Measurements from ENCODE around the gene TCEAL5.

Gene TCEAL5

GRCh38 chrX:103274284-103274683, 2.3 kb downstream of the TCEAL5 start:
- H3K27me3 ChIP-seq: peaks cover 0 to 44% (median 26%) of the 10 kb centered on the region in 11 experiments; a peak in 16 of 22 replicates

DNA sequence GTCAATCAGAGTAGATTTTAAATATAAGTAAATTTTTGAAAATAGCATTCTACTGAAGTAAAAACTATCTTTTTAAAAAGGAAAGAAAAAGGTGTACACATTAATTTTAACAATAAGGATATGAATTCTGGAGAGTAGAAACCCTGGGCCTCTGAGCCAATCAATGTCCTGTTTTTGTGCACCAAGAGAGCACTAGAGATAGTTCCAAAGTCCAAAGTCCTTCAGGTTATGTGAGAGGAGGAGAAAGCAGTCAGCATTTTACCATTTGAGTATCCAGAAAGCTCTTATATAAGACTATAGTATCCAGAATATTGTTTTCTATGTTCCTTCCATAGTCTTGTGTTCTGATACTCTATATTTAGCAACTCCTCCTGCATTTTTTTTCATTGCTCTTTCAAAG, 18.3 kb downstream of the TCEAL5 start:
- no peak overlapping the region for H3K9ac ChIP-seq
- H3K4me1 ChIP-seq: peaks cover 0 to 8% (median 3%) of the 10 kb centered on the region in 10 experiments; a peak in 3 of 20 replicates
- H3K27me3 ChIP-seq: peaks cover 0 to 21% (median 4%) of the 10 kb centered on the region in 11 experiments; a peak in 7 of 22 replicates
- no peaks in the 10 kb centered on the region; a peak in 1 of 22 replicates for H3K9me3 ChIP-seq (replicated peaks in 1 of 11)
- H3K4me2 ChIP-seq: no peak overlapping the region
- H4K20me1 ChIP-seq: no peaks in the 10 kb centered on the region; a peak in 1 of 22 replicates
- no peak overlapping the region for H3K27ac ChIP-seq
- H3K4me3 ChIP-seq: no peak overlapping the region
- TF ChIP-seq Cebpa-rat (IDR thresholded peaks at IDR 0.05): no peak
- H3K36me3 ChIP-seq: no peaks in the 10 kb centered on the region

More at GRCh38 chrX:103274284-103274683, 2.3 kb downstream of the TCEAL5 start:
- Histone ChIP-seq H3K4me3 (no peak overlapping the region), H3K9ac (no peak overlapping the region), H3K36me3 (no peaks in the 10 kb centered on the region), H3K9me3 (replicated peaks in 1 of 11) (no peaks in the 10 kb centered on the region), H3K4me2 (no peak overlapping the region), H4K20me1 (no peaks in the 10 kb centered on the region; a peak in 1 of 22 replicates), H3K27ac (no peak overlapping the region), H3K4me1 (no peaks in the 10 kb centered on the region)
- TF ChIP-seq Cebpa-rat (IDR thresholded peaks at IDR 0.05): no peak

DNA sequence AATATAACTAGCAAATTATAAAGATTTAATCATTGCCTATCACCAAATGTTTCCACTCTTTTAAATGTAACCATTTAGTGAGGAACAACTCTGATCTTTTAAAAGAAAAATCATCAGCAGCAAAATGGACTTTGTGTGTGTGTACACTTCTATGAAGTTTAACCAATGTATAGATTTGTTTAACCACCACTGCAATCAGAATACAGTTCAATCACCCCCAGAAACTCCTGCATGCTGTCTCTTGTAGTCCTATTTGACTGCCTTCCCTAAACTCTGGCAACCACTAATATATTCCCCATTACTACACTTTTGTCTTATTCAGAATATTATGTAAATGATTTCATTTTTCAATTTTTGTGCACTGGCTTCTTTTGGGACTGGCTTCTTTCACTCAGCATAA, 19.9 kb downstream of the TCEAL5 start:
- Histone ChIP-seq H3K9me3 (replicated peaks in 1 of 11) (no peaks in the 10 kb centered on the region), H4K20me1 (peaks cover 0 to 10% (median 0%) of the 10 kb centered on the region in 11 experiments; a peak in 3 of 22 replicates), H3K4me1 (peaks cover 0 to 11% (median 6%) of the 10 kb centered on the region in 10 experiments; a peak in 4 of 20 replicates), H3K27me3 (peaks cover 0 to 20% (median 7%) of the 10 kb centered on the region in 11 experiments; a peak in 9 of 22 replicates), H3K9ac (no peak overlapping the region), H3K27ac (no peak overlapping the region), H3K36me3 (peaks cover 0 to 9% (median 0%) of the 10 kb centered on the region in 11 experiments; a peak in 6 of 22 replicates), H3K4me3 (no peak overlapping the region), H3K4me2 (no peak overlapping the region)
- no peak for TF ChIP-seq Cebpa-rat (IDR thresholded peaks at IDR 0.05)

DNA sequence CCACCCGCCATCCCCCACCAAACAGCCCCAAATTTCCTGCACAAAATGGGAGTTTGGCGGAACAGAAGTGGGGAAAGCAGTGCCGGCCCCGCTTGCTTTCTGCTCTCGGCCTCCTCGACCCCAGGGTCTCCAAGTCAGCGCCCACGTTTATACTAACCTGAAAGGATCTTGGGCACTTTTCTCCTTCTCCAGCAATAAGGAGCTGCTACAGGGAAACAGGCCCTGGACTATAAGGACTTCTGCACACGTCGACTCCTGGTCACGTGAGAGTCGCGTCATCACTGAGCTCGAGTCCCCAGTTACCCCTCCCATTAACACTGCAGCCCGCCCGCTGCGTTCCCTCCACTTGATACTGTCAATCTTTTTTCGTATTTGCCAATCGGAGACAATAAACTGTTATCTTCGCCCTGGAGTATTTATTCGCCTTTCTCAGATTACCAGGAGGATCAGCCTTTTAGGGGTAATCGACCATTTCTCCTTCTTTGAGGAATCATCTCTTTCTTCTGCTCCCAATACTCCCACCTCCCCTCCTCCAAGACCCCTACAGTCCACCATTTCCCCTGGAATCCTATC, 21.5 kb downstream of the TCEAL5 start, which contains the start of gene TCEAL8:
TSS of gene TCEAL8 (minus strand) at position 235 of the 573 bp plus-strand sequence. CDS start 1,176 bp downstream, outside the sequence.
- H3K27ac ChIP-seq: peak within 1 kb of the TSS; percentile 22 to 82 (median 73); a peak in 21 of 22 replicates
- H3K9me3 ChIP-seq (replicated peaks in 1 of 11): no peaks in the 10 kb centered on the region
- no peak for TF ChIP-seq Cebpa-rat (IDR thresholded peaks at IDR 0.05)
- peaks cover 0 to 11% (median 6%) of the 10 kb centered on the region in 10 experiments; a peak in 4 of 20 replicates for H3K4me1 ChIP-seq
- peaks cover 0 to 20% (median 0%) of the 10 kb centered on the region in 11 experiments; a peak in 8 of 22 replicates for H3K27me3 ChIP-seq
- H3K4me2 ChIP-seq: peak within 1 kb of the TSS; percentile 49 to 86 (median 67)
- H3K4me3 ChIP-seq: peak within 1 kb of the TSS; percentile 56 to 85 (median 73)
- peak within 1 kb of the TSS; percentile 70 to 81 (median 77) for H3K9ac ChIP-seq
- H3K36me3 ChIP-seq: peaks cover 0 to 9% (median 0%) of the 10 kb centered on the region in 11 experiments; a peak in 6 of 22 replicates
- H4K20me1 ChIP-seq: peaks cover 0 to 10% (median 0%) of the 10 kb centered on the region in 11 experiments; a peak in 3 of 22 replicates

GRCh38 chrX:103254171-103254824, 22.3 kb downstream of the TCEAL5 start:
- Histone ChIP-seq H3K4me2 (peak overlapping the region; percentile 49 to 86 (median 67)), H3K36me3 (peaks cover 0 to 9% (median 0%) of the 10 kb centered on the region in 11 experiments; a peak in 6 of 22 replicates), H3K4me1 (peaks cover 0 to 11% (median 6%) of the 10 kb centered on the region in 10 experiments; a peak in 4 of 20 replicates), H4K20me1 (peaks cover 0 to 10% (median 0%) of the 10 kb centered on the region in 11 experiments; a peak in 3 of 22 replicates), H3K27me3 (peaks cover 0 to 20% (median 0%) of the 10 kb centered on the region in 11 experiments; a peak in 8 of 22 replicates), H3K4me3 (peak overlapping the region; percentile 56 to 85 (median 73)), H3K9ac (peak overlapping the region; percentile 70 to 81 (median 77)), H3K9me3 (replicated peaks in 1 of 11) (no peaks in the 10 kb centered on the region), H3K27ac (peak overlapping the region; percentile 22 to 82 (median 73); a peak in 21 of 22 replicates)
- no peak for TF ChIP-seq Cebpa-rat (IDR thresholded peaks at IDR 0.05)

- Histone ChIP-seq H3K36me3 (peaks cover 0 to 9% (median 0%) of the 10 kb centered on the region in 11 experiments; a peak in 6 of 22 replicates), H3K4me3 (peak overlapping the region; percentile 56 to 85 (median 73)), H3K27me3 (peaks cover 0 to 20% (median 0%) of the 10 kb centered on the region in 11 experiments; a peak in 7 of 22 replicates), H3K4me1 (peaks cover 0 to 11% (median 6%) of the 10 kb centered on the region in 10 experiments; a peak in 4 of 20 replicates), H4K20me1 (peaks cover 0 to 10% (median 0%) of the 10 kb centered on the region in 11 experiments; a peak in 3 of 22 replicates), H3K27ac (peak overlapping the region in 10 of 11 experiments; percentile 52 to 82 (median 73); a peak in 19 of 22 replicates), H3K9me3 (replicated peaks in 1 of 11) (no peaks in the 10 kb centered on the region), H3K9ac (peak overlapping the region; percentile 70 to 81 (median 77); a peak in 21 of 22 replicates), H3K4me2 (peak overlapping the region; percentile 49 to 86 (median 67))
- no peak for TF ChIP-seq Cebpa-rat (IDR thresholded peaks at IDR 0.05)
These were observed 22.9 kb downstream of the TCEAL5 start for GRCh38 chrX:103253608-103254007.

DNA sequence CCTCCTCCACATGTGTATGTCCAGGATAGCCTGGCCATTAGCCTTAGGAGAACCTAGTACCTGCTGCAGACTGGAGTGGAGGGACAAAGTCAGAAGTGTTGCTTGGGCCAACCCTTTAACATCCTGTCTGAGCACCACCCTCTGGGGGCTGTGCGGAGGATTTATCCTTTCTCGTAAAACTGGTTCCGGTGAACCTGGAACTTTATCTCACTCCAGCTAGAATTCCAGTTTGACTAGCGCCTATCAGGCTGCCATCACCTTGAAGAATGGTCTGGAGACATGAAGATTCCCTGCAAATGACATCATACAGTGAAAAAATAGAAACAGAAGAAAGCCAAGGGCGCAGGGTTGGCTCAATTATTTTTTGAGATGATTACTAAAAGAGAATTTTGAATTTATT, 25.6 kb downstream of the TCEAL5 start:
- TF ChIP-seq Cebpa-rat (IDR thresholded peaks at IDR 0.05): no peak
- no peak overlapping the region for H3K9ac ChIP-seq
- H3K36me3 ChIP-seq: peaks cover 0 to 9% (median 0%) of the 10 kb centered on the region in 11 experiments; a peak in 6 of 22 replicates
- peaks cover 0 to 10% (median 0%) of the 10 kb centered on the region in 11 experiments; a peak in 3 of 22 replicates for H4K20me1 ChIP-seq
- H3K4me3 ChIP-seq: no peak overlapping the region
- H3K27me3 ChIP-seq: peaks cover 0 to 20% (median 0%) of the 10 kb centered on the region in 11 experiments; a peak in 7 of 22 replicates
- no peak overlapping the region for H3K4me2 ChIP-seq
- H3K4me1 ChIP-seq: peaks cover 0 to 11% (median 6%) of the 10 kb centered on the region in 10 experiments; a peak in 4 of 20 replicates
- no peak overlapping the region for H3K27ac ChIP-seq
- H3K9me3 ChIP-seq (replicated peaks in 1 of 11): no peaks in the 10 kb centered on the region

DNA sequence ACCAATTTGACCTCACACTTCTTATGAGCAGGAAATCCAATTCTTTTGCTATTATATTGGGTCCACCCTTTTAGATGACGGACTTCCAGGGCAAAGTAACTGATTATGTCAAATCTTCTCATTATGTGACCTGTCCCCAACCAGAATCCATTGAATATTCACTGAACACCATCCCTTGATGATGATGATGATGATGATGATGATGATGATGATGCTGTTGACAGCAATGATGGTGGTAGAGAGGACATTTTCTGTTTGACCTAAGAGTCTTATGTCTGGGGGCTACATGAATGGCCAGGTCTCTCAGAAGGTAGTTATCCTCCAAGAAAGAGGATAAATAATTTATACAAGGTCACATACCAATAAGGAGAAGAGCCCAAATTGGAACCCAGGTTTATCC, 26.7 kb downstream of the TCEAL5 start:
- Histone ChIP-seq H3K27me3 (peaks cover 0 to 18% (median 0%) of the 10 kb centered on the region in 11 experiments; a peak in 7 of 22 replicates), H3K9ac (no peak overlapping the region), H3K9me3 (replicated peaks in 1 of 11) (no peaks in the 10 kb centered on the region), H3K4me1 (peaks cover 0 to 11% (median 5%) of the 10 kb centered on the region in 10 experiments; a peak in 4 of 20 replicates), H3K4me3 (no peak overlapping the region), H3K27ac (no peak overlapping the region), H4K20me1 (peaks cover 0 to 10% (median 0%) of the 10 kb centered on the region in 11 experiments; a peak in 3 of 22 replicates), H3K4me2 (no peak overlapping the region), H3K36me3 (peaks cover 0 to 9% (median 0%) of the 10 kb centered on the region in 11 experiments; a peak in 6 of 22 replicates)
- TF ChIP-seq Cebpa-rat (IDR thresholded peaks at IDR 0.05): no peak
